CD4-positive, alpha-beta memory T cell (primary cell): ENCODE results near the gene SHISAL2B. TPM values are rescaled to one million over a fixed set of nuclear protein-coding genes. Genes with fewer than 3 reads are reported as not detected.

Source experiments
- CTCF ChIA-PET: fragments of 350-600 bp; sonication (Branson Sonifier 250); formaldehyde crosslinking; loops from one replicate; lab custom pipeline; 2021; ENCODE audit warnings: inconsistent platforms; ENCODE audit not compliant: partially characterized antibody; lab: Charles Lee
- POLR2A ChIA-PET: fragments of 350-600 bp; sonication (Branson Sonifier 250); formaldehyde crosslinking; loops from one replicate; lab custom pipeline; 2021; ENCODE audit not compliant: partially characterized antibody; lab: Charles Lee
- DNase-seq, 5 donors: peaks; one replicate each; pipeline versions ENCODE4 v3.0.0 to v3.0.0-alpha.2; 2020 to 2022; ENCODE audit warnings: mixed read lengths in 1 of 5
- H3K27ac ChIP-seq: one replicate; pipeline ENCODE4 v1.7.0; 2013; ENCODE audit warnings: low read depth, low read length
- H3K27me3 ChIP-seq: 2 replicates; pipeline ENCODE4 v1.7.0; 2013; ENCODE audit warnings: mild to moderate bottlenecking, low read length, moderate library complexity; ENCODE audit not compliant: insufficient read depth
- H3K36me3 ChIP-seq: 2 replicates; pipeline ENCODE4 v1.7.0; 2013; ENCODE audit warnings: mild to moderate bottlenecking, low read length, moderate library complexity; ENCODE audit not compliant: insufficient read depth
- H3K4me1 ChIP-seq: 2 replicates; pipeline ENCODE4 v1.7.0; 2013; ENCODE audit warnings: mild to moderate bottlenecking, low read length, moderate library complexity; ENCODE audit not compliant: insufficient read depth
- H3K4me3 ChIP-seq, 2 donors: one replicate each; pipeline ENCODE4 v1.7.0; 2013; ENCODE audit warnings: low read length in 2 of 2, mild to moderate bottlenecking in 1 of 2
- H3K9me3 ChIP-seq, 2 donors: one replicate each; pipeline ENCODE4 v1.7.0; 2013; ENCODE audit warnings: low read length in 2 of 2, control low read depth in 1 of 2; ENCODE audit not compliant: control insufficient read depth in 1 of 2
- H3K27ac Mint-ChIP-seq, 7 donors: one replicate each; pipeline ENCODE4 v1.8.0; 2020 to 2021; ENCODE audit warnings: mixed read lengths in 7 of 7, mild to moderate bottlenecking in 6 of 7, inconsistent platforms in 3 of 7, moderate library complexity in 3 of 7
- H3K27me3 Mint-ChIP-seq, 2 donors: one replicate each; pipeline ENCODE4 v1.8.0; 2020 to 2021; ENCODE audit warnings: mixed read lengths in 2 of 2
- H3K36me3 Mint-ChIP-seq, 2 donors: one replicate each; pipeline ENCODE4 v1.8.0; 2020 to 2021; ENCODE audit warnings: mixed read lengths in 2 of 2, inconsistent platforms in 1 of 2, mild to moderate bottlenecking in 1 of 2
- H3K4me1 Mint-ChIP-seq, 4 donors: one replicate each; pipeline ENCODE4 v1.8.0; 2020 to 2021; ENCODE audit warnings: mixed read lengths in 4 of 4, mild to moderate bottlenecking in 1 of 4
- H3K4me3 Mint-ChIP-seq, 8 donors: one replicate each; pipeline ENCODE4 v1.8.0; 2020 to 2021; ENCODE audit warnings: mixed read lengths in 8 of 8, mild to moderate bottlenecking in 7 of 8, moderate library complexity in 6 of 8, inconsistent platforms in 3 of 8
- H3K9me3 Mint-ChIP-seq, 8 donors: one replicate each; pipeline ENCODE4 v1.8.0; 2020 to 2021; ENCODE audit warnings: mixed read lengths in 8 of 8, mild to moderate bottlenecking in 5 of 8, inconsistent platforms in 3 of 8, moderate library complexity in 1 of 8
- intact Hi-C: fragments of 100-400 bp; cut with micrococcal nuclease; formaldehyde crosslinking; loops from one replicate; pipeline ENCODE4 v1.15.1; 2023
- polyA plus RNA-seq, 2 donors: library from polyadenylated mRNA; unstranded; fragments of 300-500 nt; fragmentation: Illumina TruSeq; gene quantifications; one replicate each; pipeline ENCODE4 v1.2.3, GENCODE V29; 2021
- total RNA-seq, 2 experiments: library from RNA; stranded (reverse); gene quantifications; one replicate each; pipeline ENCODE4 v1.2.3, GENCODE V29; 2021

The SHISAL2B gene
- total RNA-seq (not detected), polyA plus RNA-seq (not detected)

DNA sequence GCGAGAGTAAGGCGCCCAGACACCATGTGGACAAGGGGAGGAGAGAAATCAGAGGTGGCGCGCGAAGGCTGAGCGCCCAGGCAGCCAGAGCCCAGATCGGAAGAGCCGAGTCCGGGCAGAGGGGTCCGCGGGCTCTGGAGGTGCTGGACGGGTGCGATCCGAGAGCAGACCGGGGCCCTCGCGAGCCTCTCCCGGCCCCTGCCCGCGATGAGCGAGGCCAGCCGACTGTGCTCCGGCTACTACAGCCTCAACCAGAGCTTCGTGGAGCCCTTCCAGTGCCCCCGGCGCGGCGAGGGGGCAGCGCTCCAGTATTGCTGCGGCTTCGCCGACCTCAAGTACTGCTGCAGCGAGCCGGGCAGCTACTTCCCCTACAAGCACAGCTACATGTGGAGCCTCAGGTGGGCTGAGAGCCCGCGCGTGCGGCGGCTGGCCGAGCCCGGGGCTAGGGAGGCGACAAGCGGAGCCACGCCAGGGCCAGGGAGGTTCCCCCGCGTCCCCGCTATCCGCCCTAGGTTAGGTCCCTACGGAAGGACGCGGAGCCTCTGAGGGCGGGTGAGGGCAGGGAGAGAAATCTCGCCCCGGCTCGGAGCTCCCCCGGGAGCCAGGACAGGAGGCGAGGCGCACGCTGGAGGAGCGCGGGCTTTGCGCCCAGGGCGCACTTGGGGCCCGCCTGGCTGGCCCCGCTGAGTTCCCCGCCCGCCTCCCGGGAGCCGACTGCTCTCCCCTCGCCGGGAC lies at the start of gene SHISAL2B:
SHISAL2B (plus strand) TSS at position 87 of the 735 bp plus-strand sequence; CDS start at position 208, 121 bp downstream.
- no peaks in the 10 kb centered on the region for H3K36me3 ChIP-seq
- intact Hi-C loops, result no loop called here
- Mint-ChIP-seq H3K4me1 (peaks cover 3 to 8% (median 5%) of the 10 kb centered on the region in 4 donors), H3K36me3 (no peaks in the 10 kb centered on the region), H3K4me3 (peak within 1 kb of the TSS; percentile 21 to 78 (median 64)), H3K27me3 (peaks cover 17 to 41% of the 10 kb centered on the region in 2 donors), H3K9me3 (peaks cover 0 to 8% (median 4%) of the 10 kb centered on the region in 8 donors), H3K27ac (no peak within 1 kb of the TSS)
- no peak within 1 kb of the TSS for H3K27ac ChIP-seq
- POLR2A ChIA-PET, result no interaction called here
- no peak within 1 kb of the TSS for H3K4me3 ChIP-seq
- DNase-seq, result no peak
- H3K27me3 ChIP-seq, result peaks cover 4% of the 10 kb centered on the region
- CTCF ChIA-PET, result no interaction called here
- no peaks in the 10 kb centered on the region for H3K9me3 ChIP-seq
- peaks cover 5% of the 10 kb centered on the region for H3K4me1 ChIP-seq

DNA sequence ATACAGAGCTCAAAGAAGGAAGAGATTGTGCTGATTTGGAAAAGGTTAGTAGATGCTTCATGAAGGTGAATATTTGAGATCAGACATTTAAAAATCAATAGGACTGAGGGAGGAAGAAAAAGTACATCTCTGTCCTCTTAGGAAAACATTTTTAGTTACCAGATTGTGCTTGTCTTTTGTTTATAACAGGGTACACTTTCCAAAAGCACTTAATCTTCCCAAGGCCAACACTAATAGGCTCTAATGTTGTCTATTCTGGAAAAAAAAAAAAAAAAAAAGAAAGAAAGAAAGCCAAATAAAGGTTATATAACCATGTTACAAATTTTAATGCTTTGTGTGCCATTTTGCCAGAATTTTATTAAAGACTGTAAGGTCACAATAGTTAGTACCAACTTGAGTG lies 45.5 kb upstream of the SHISAL2B start:
- H3K36me3 ChIP-seq, result no peaks in the 10 kb centered on the region
- H3K9me3 ChIP-seq, result no peaks in the 10 kb centered on the region
- no peak overlapping the region for H3K27ac ChIP-seq
- H3K27ac Mint-ChIP-seq, result no peak overlapping the region
- no peaks in the 10 kb centered on the region for H3K4me1 ChIP-seq
- CTCF ChIA-PET, result interaction anchor here (2.4 kb wide), 1 partner anchor 139 kb away, joined by 7 read pairs; no protein-coding TSS in a partner anchor
- H3K9me3 Mint-ChIP-seq, result no peaks in the 10 kb centered on the region
- no peaks in the 10 kb centered on the region for H3K36me3 Mint-ChIP-seq
- H3K27me3 Mint-ChIP-seq, result no peaks in the 10 kb centered on the region
- no peaks in the 10 kb centered on the region for H3K27me3 ChIP-seq
- no peak overlapping the region for H3K4me3 Mint-ChIP-seq
- DNase-seq, result no peak
- no peak overlapping the region for H3K4me3 ChIP-seq
- intact Hi-C loops, result no loop called here
- H3K4me1 Mint-ChIP-seq, result no peaks in the 10 kb centered on the region
- POLR2A ChIA-PET, result no interaction called here

DNA sequence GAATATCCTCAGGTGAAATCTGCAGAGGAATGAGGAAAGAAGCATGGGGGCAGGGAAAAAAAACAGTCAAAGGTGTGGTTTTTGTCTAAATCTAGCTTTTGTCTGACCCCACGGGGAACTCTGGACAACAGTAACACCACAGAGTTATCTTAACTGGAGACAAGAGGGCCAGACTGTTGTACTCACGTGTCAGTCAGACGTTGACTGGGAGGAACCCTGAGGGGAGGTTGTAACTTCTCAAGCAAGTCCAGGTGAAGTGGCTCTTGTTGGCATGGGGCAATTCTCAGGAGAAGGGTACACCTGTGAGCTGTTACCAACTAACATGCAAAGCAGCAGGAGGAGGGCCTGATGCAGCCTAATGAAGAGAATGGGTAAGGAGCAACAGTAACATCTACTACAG lies 44.1 kb upstream of the SHISAL2B start:
- no peaks in the 10 kb centered on the region for H3K27me3 Mint-ChIP-seq
- CTCF ChIA-PET, result interaction anchor here (1.0 to 1.6 kb wide), 2 partner anchors 10 to 12 kb away, joined by 3 to 4 read pairs; no protein-coding TSS in a partner anchor
- Histone ChIP-seq H3K9me3 (no peaks in the 10 kb centered on the region), H3K27ac (no peak overlapping the region), H3K4me1 (no peaks in the 10 kb centered on the region), H3K36me3 (no peaks in the 10 kb centered on the region), H3K4me3 (no peak overlapping the region), H3K27me3 (no peaks in the 10 kb centered on the region)
- H3K27ac Mint-ChIP-seq, result no peak overlapping the region
- H3K9me3 Mint-ChIP-seq, result peaks cover 0 to 3% (median 0%) of the 10 kb centered on the region in 8 donors
- POLR2A ChIA-PET, result no interaction called here
- no peak for DNase-seq
- no peaks in the 10 kb centered on the region for H3K4me1 Mint-ChIP-seq
- intact Hi-C loops, result no loop called here
- no peak overlapping the region for H3K4me3 Mint-ChIP-seq
- no peaks in the 10 kb centered on the region for H3K36me3 Mint-ChIP-seq

DNA sequence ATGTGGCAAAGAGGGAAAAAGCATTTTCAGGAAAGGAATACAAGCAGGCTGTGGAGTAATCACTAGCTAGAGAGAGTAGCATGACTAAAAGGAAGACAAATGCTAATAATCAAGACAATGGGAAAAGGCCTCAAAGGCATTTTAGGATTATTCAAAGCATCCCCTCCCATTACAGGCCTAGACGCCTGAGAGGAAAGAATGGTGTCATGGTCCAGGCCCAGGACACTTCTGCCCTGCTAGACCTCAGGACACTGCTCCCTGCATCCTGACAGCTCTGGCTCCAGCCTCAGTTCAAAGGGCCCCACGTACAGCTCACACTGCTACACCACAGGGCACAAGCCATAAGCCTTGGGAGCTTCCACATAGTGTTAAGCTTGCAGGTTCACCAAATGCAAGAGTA lies 40.8 kb upstream of the SHISAL2B start:
- intact Hi-C loops, result no loop called here
- Mint-ChIP-seq H3K4me1 (no peaks in the 10 kb centered on the region), H3K36me3 (no peaks in the 10 kb centered on the region), H3K4me3 (no peak overlapping the region), H3K27me3 (no peaks in the 10 kb centered on the region), H3K27ac (no peak overlapping the region), H3K9me3 (peaks cover 0 to 3% (median 0%) of the 10 kb centered on the region in 8 donors)
- H3K9me3 ChIP-seq, result no peaks in the 10 kb centered on the region
- H3K4me1 ChIP-seq, result no peaks in the 10 kb centered on the region
- ChIA-PET CTCF (interaction anchor here (2.0 kb wide), 1 partner anchor 14 kb away, joined by 6 read pairs; no protein-coding TSS in a partner anchor), POLR2A (no interaction called here)
- H3K27me3 ChIP-seq, result no peaks in the 10 kb centered on the region
- H3K4me3 ChIP-seq, result no peak overlapping the region
- no peak for DNase-seq
- no peak overlapping the region for H3K27ac ChIP-seq
- H3K36me3 ChIP-seq, result no peaks in the 10 kb centered on the region

DNA sequence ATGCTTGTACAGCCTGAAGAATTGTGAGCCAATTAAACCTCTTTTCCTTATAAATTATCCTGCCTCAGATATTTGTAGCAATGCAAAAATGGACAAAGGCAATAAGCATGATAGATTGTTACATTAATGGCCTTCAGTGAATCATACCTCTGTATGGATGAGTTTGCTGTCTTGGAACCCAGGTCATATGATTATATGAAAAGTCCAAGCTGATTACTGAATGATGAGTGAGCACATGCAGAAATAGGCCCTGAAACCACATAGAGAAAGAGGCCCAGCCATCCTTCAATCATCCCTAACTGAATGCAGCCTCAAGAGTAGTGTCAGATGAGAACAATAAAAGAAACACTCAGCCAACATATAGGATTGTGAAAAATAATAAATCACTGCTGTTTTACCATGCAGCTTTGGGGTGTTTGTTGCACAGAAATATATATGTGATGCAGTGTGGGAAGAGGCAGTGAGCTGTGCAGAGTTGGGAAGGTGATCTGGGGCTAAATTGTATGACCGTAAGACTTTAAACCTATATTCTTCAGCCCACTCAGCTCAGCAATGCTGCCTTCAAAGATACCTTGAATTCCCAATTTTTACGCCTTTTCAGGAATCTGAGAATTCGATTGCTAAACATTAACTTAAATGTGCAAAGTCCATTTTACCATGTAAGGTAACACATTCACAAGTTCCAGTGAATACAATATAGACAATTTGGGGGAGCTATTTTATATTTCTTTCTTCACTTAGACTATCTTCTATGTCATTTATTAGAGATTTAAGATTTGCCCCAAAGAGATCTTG lies 36.3 kb upstream of the SHISAL2B start:
- Mint-ChIP-seq H3K27ac (no peak overlapping the region), H3K36me3 (no peaks in the 10 kb centered on the region), H3K9me3 (peaks cover 0 to 6% (median 1%) of the 10 kb centered on the region in 8 donors), H3K27me3 (peaks cover 0 to 2% of the 10 kb centered on the region in 2 donors), H3K4me1 (no peaks in the 10 kb centered on the region), H3K4me3 (no peak overlapping the region)
- Histone ChIP-seq H3K4me1 (no peaks in the 10 kb centered on the region), H3K27me3 (no peaks in the 10 kb centered on the region), H3K27ac (no peak overlapping the region), H3K36me3 (no peaks in the 10 kb centered on the region), H3K4me3 (no peak overlapping the region), H3K9me3 (no peaks in the 10 kb centered on the region)
- POLR2A ChIA-PET, result no interaction called here
- DNase-seq, result no peak
- intact Hi-C loops, result no loop called here
- CTCF ChIA-PET, result interaction anchor here (1.0 kb wide), 1 partner anchor 16 kb away, joined by 3 read pairs; no protein-coding TSS in a partner anchor

DNA sequence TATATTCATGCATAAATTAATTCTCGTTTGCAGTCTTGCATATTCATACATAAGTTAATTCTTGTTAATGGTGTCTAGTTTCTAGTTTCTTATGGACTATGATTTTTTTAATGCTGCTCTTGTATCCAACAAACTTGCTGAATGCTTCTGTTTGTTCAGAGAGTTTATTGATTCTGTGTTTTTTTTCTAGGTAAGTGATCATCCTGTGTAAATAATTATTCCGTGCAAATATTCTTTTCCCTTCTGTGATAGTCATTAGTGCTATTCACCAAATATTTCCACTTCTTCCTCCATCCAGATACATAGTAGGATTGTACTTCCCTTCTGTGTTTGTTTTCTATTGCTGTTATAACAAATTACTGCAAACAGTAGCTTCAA lies 35.8 kb upstream of the SHISAL2B start:
- Histone ChIP-seq H3K9me3 (no peaks in the 10 kb centered on the region), H3K36me3 (no peaks in the 10 kb centered on the region), H3K27ac (no peak overlapping the region), H3K4me1 (no peaks in the 10 kb centered on the region), H3K27me3 (no peaks in the 10 kb centered on the region), H3K4me3 (no peak overlapping the region)
- peaks cover 0 to 2% of the 10 kb centered on the region in 2 donors for H3K27me3 Mint-ChIP-seq
- H3K4me1 Mint-ChIP-seq, result no peaks in the 10 kb centered on the region
- DNase-seq, result no peak
- no peak overlapping the region for H3K4me3 Mint-ChIP-seq
- ChIA-PET POLR2A (no interaction called here), CTCF (no interaction called here)
- no peaks in the 10 kb centered on the region for H3K36me3 Mint-ChIP-seq
- no peak overlapping the region for H3K27ac Mint-ChIP-seq
- intact Hi-C loops, result no loop called here
- peaks cover 0 to 6% (median 1%) of the 10 kb centered on the region in 8 donors for H3K9me3 Mint-ChIP-seq

DNA sequence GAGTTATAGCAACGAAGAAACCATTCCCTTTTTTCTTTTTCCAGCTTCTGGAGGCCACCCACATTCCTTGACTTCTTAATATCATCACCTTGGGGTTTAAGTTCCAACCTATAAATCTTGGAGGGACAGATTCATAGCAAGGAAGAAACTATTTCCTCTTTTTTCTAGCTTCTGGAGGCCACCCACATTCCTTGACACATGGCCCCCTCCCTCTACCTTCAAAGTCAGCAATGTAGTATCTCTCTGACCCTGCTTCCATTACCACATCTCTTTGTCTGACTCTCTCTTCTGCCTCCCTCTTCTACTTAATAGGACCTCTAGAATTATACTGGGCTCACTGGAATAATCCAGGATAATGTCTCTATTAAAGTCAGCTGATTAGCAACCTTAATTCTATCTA lies 34.7 kb upstream of the SHISAL2B start:
- no peak overlapping the region for H3K4me3 Mint-ChIP-seq
- POLR2A ChIA-PET, result no interaction called here
- CTCF ChIA-PET, result no interaction called here

More for the DNA sequence above, 34.7 kb upstream of the SHISAL2B start:
- H3K27me3 Mint-ChIP-seq, result peaks cover 1 to 2% of the 10 kb centered on the region in 2 donors
- H3K4me3 ChIP-seq, result no peak overlapping the region
- peaks cover 0 to 6% (median 1%) of the 10 kb centered on the region in 8 donors for H3K9me3 Mint-ChIP-seq
- H3K9me3 ChIP-seq, result no peaks in the 10 kb centered on the region
- H3K36me3 ChIP-seq, result no peaks in the 10 kb centered on the region
- DNase-seq, result no peak
- no peak overlapping the region for H3K27ac ChIP-seq
- no peaks in the 10 kb centered on the region for H3K4me1 Mint-ChIP-seq
- H3K27ac Mint-ChIP-seq, result no peak overlapping the region
- H3K4me1 ChIP-seq, result no peaks in the 10 kb centered on the region
- intact Hi-C loops, result no loop called here
- H3K36me3 Mint-ChIP-seq, result no peaks in the 10 kb centered on the region
- no peaks in the 10 kb centered on the region for H3K27me3 ChIP-seq
